ENCODE results near the gene CNIH4.

CNIH4 gene

GRCh38 chr1:224325959-224326358, 30.7 kb upstream of the CNIH4 start:
- no peak overlapping the region for H3K4me3 ChIP-seq (ENCODE audit: low read depth, low read length)
- DNase-seq (ENCODE audit: low read depth) = no peak
- no peak for TF ChIP-seq MAX (IDR thresholded peaks at IDR 0.05; ENCODE audit: low read depth, low read length)
- no peak for TF ChIP-seq MYC (IDR thresholded peaks at IDR 0.05; ENCODE audit: low read depth, low read length)

- H3K4me3 ChIP-seq (ENCODE audit: low read depth, low read length) = peak overlapping the region; percentile 96
- no peak for TF ChIP-seq POLR2A (IDR thresholded peaks at IDR 0.05; ENCODE audit: extremely low read depth, insufficient read length)
- TF ChIP-seq CTCF (IDR thresholded peaks at IDR 0.05; ENCODE audit: low read depth, low read length) = no peak
- TF ChIP-seq MAX (IDR thresholded peaks at IDR 0.05; ENCODE audit: low read depth, low read length) = no peak
- TF ChIP-seq MYC (IDR thresholded peaks at IDR 0.05; ENCODE audit: low read depth, low read length) = no peak
- no peak for DNase-seq (ENCODE audit: low read depth)
Observed at GRCh38 chr1:224328644-224329043, 28.0 kb upstream of the CNIH4 start.

- peak overlapping the region; percentile 96 for H3K4me3 ChIP-seq (ENCODE audit: low read depth, low read length)
- no peak for DNase-seq (ENCODE audit: low read depth)
- no peak for TF ChIP-seq MAX (IDR thresholded peaks at IDR 0.05; ENCODE audit: low read depth, low read length)
- TF ChIP-seq MYC (IDR thresholded peaks at IDR 0.05; ENCODE audit: low read depth, low read length) = no peak
- no peak for TF ChIP-seq CTCF (IDR thresholded peaks at IDR 0.05; ENCODE audit: low read depth, low read length)
- no peak for TF ChIP-seq POLR2A (IDR thresholded peaks at IDR 0.05; ENCODE audit: extremely low read depth, insufficient read length)
Observed at GRCh38 chr1:224329484-224329841, 27.2 kb upstream of the CNIH4 start.

- H3K4me3 ChIP-seq (ENCODE audit: low read depth, low read length) = peak within 1 kb of the TSS; percentile 96
- TF ChIP-seq POLR2A (IDR thresholded peaks at IDR 0.05; ENCODE audit: extremely low read depth, insufficient read length) = peak; percentile 33
- no peak for TF ChIP-seq CTCF (IDR thresholded peaks at IDR 0.05; ENCODE audit: low read depth, low read length)
- peak; percentile 70 for TF ChIP-seq MAX (IDR thresholded peaks at IDR 0.05; ENCODE audit: low read depth, low read length)
- TF ChIP-seq MYC (IDR thresholded peaks at IDR 0.05; ENCODE audit: low read depth, low read length) = peak; percentile 81
- DNase-seq (ENCODE audit: low read depth) = peak; percentile 93
Observed at GRCh38 chr1:224329842-224330753, 26.6 kb upstream of the CNIH4 start, which contains the start of gene NVL. TSS of gene NVL (minus strand) at chr1:224330172. CDS start at chr1:224330127, 45 bp downstream.

GRCh38 chr1:224331326-224331725, 25.4 kb upstream of the CNIH4 start:
- DNase-seq (ENCODE audit: low read depth) = no peak
- H3K4me3 ChIP-seq (ENCODE audit: low read depth, low read length) = peak overlapping the region; percentile 96
- TF ChIP-seq POLR2A (IDR thresholded peaks at IDR 0.05; ENCODE audit: extremely low read depth, insufficient read length) = no peak
- no peak for TF ChIP-seq MYC (IDR thresholded peaks at IDR 0.05; ENCODE audit: low read depth, low read length)
- no peak for TF ChIP-seq MAX (IDR thresholded peaks at IDR 0.05; ENCODE audit: low read depth, low read length)
- TF ChIP-seq CTCF (IDR thresholded peaks at IDR 0.05; ENCODE audit: low read depth, low read length) = no peak

- no peak for DNase-seq (ENCODE audit: low read depth)
- TF ChIP-seq CTCF (IDR thresholded peaks at IDR 0.05; ENCODE audit: low read depth, low read length) (no peak), MYC (IDR thresholded peaks at IDR 0.05; ENCODE audit: low read depth, low read length) (no peak), MAX (IDR thresholded peaks at IDR 0.05; ENCODE audit: low read depth, low read length) (no peak), POLR2A (IDR thresholded peaks at IDR 0.05; ENCODE audit: extremely low read depth, insufficient read length) (no peak)
- H3K4me3 ChIP-seq (ENCODE audit: low read depth, low read length) = no peak overlapping the region
Observed at GRCh38 chr1:224331824-224332223, 24.9 kb upstream of the CNIH4 start.
